HepG2 (cell line): ENCODE data around the gene RANBP3L. TPM values are rescaled to one million over a fixed set of nuclear protein-coding genes. Genes with fewer than 3 reads are reported as not detected.

Source experiments
- AGO2 ChIP-seq: fragments of 200-400 bp; formaldehyde crosslinking; optimal IDR thresholded peaks from 2 replicates; pipeline ENCODE3; 2017; ENCODE audit warnings: mild to moderate bottlenecking, low read depth, low read length, moderate library complexity
- BORCS8-MEF2B ChIP-seq: sonication (generic); formaldehyde crosslinking; IDR thresholded peaks from 2 replicates; pipeline ENCODE4 v1.8.0; 2022; ENCODE audit warnings: mild to moderate bottlenecking, missing genetic modification reagents
- CCAR2 ChIP-seq: fragments of 200-400 bp; formaldehyde crosslinking; optimal IDR thresholded peaks from 2 replicates; pipeline ENCODE3; 2018; ENCODE audit warnings: low read depth, mild to moderate bottlenecking, low read length, moderate library complexity
- CHD4 ChIP-seq: fragments of 200-600 bp; sonication (generic); IDR thresholded peaks from 2 replicates; pipeline ENCODE4 v1.7.0; 2017; ENCODE audit warnings: mild to moderate bottlenecking, low read length, borderline replicate concordance
- FLYWCH1 ChIP-seq: sonication (generic); formaldehyde crosslinking; IDR thresholded peaks from 2 replicates; pipeline ENCODE4 v1.8.1; 2023; ENCODE audit warnings: mild to moderate bottlenecking, missing genetic modification reagents
- GABPB1 ChIP-seq: IDR thresholded peaks from 2 replicates; pipeline ENCODE4 v1.6.1; 2016; ENCODE audit warnings: mild to moderate bottlenecking, missing genetic modification reagents, moderate library complexity, missing compliant biosample characterization
- HNRNPL ChIP-seq: fragments of 200-400 bp; formaldehyde crosslinking; IDR thresholded peaks from 2 replicates; pipeline ENCODE4 v1.6.1; 2017; ENCODE audit warnings: mild to moderate bottlenecking, low read depth, low read length
- HOXA3 ChIP-seq: sonication (generic); formaldehyde crosslinking; IDR thresholded peaks from 2 replicates; pipeline ENCODE4 v1.5.0; 2020; ENCODE audit warnings: missing genetic modification reagents
- KDM2A ChIP-seq: sonication (generic); formaldehyde crosslinking; IDR thresholded peaks from 2 replicates; pipeline ENCODE4 v1.4.0; 2020; ENCODE audit warnings: low read depth, missing genetic modification reagents, borderline replicate concordance
- MBD4 ChIP-seq: IDR thresholded peaks from 2 replicates; pipeline ENCODE4 v1.6.1; 2012; ENCODE audit warnings: low read length, inconsistent platforms, borderline replicate concordance
- MED13 ChIP-seq: sonication (generic); formaldehyde crosslinking; IDR thresholded peaks from 2 replicates; pipeline ENCODE4 v1.5.0; 2020; ENCODE audit warnings: missing genetic modification reagents
- MXI1 ChIP-seq: IDR thresholded peaks from 3 replicates; pipeline ENCODE4 v1.6.1; 2012; ENCODE audit warnings: low read depth, low read length, inconsistent platforms, borderline replicate concordance
- NR1H2 ChIP-seq: sonication (generic); formaldehyde crosslinking; IDR thresholded peaks from 2 replicates; pipeline ENCODE4 v1.8.1; 2022; ENCODE audit warnings: low read depth, missing genetic modification reagents, borderline replicate concordance
- PPARG ChIP-seq: conservative IDR thresholded peaks from 2 replicates; pipeline ENCODE4 v1.6.1; 2016; ENCODE audit warnings: missing biosample characterization, missing genetic modification reagents
- RAD51 ChIP-seq: fragments of 450-650 bp; IDR thresholded peaks from 2 replicates; pipeline ENCODE4 v1.6.1; 2016; ENCODE audit warnings: borderline replicate concordance
- SALL2 ChIP-seq: sonication (generic); formaldehyde crosslinking; IDR thresholded peaks from 2 replicates; pipeline ENCODE4 v1.8.1; 2023; ENCODE audit warnings: mild to moderate bottlenecking, missing genetic modification reagents, inconsistent platforms
- SMAD1 ChIP-seq: sonication (generic); formaldehyde crosslinking; IDR thresholded peaks from 2 replicates; pipeline ENCODE4 v1.4.0; 2020; ENCODE audit warnings: missing genetic modification reagents, low read depth, mild to moderate bottlenecking, borderline replicate concordance
- SMAD9 ChIP-seq: sonication (generic); formaldehyde crosslinking; IDR thresholded peaks from 2 replicates; pipeline ENCODE4 v1.5.1; 2020; ENCODE audit warnings: mild to moderate bottlenecking, missing genetic modification reagents
- SRY ChIP-seq: sonication (generic); formaldehyde crosslinking; IDR thresholded peaks from 2 replicates; pipeline ENCODE4 v1.8.0; 2022; ENCODE audit warnings: mild to moderate bottlenecking, missing genetic modification reagents
- TCF12 ChIP-seq, 2 experiments: fragments of 450-650 bp in 1 of 2; sonication (generic) in 1 of 2; formaldehyde crosslinking in 1 of 2; IDR thresholded peaks; 2 replicates each; pipeline versions ENCODE4 v1.6.1 to v1.8.0; 2017 to 2022; ENCODE audit warnings: antibody characterized with exemption in 1 of 2, mild to moderate bottlenecking in 1 of 2, missing genetic modification reagents in 1 of 2, moderate library complexity in 1 of 2
- ZBTB1 ChIP-seq: sonication (generic); formaldehyde crosslinking; IDR thresholded peaks from 2 replicates; pipeline ENCODE4 v1.4.0; 2020; ENCODE audit warnings: missing genetic modification reagents, borderline replicate concordance
- ZFP36L1 ChIP-seq: sonication (generic); formaldehyde crosslinking; IDR thresholded peaks from 2 replicates; pipeline ENCODE4 v1.8.0; 2022; ENCODE audit warnings: mild to moderate bottlenecking, missing genetic modification reagents, moderate library complexity
- ZFP62 ChIP-seq: sonication (generic); formaldehyde crosslinking; IDR thresholded peaks from 2 replicates; pipeline ENCODE4 v1.4.0; 2020; ENCODE audit warnings: missing genetic modification reagents
- ZFX ChIP-seq: sonication (generic); formaldehyde crosslinking; IDR thresholded peaks from 2 replicates; pipeline ENCODE4 v1.4.0; 2020; ENCODE audit warnings: mild to moderate bottlenecking, low read depth, missing genetic modification reagents, moderate library complexity
- ZNF264 ChIP-seq: sonication (generic); formaldehyde crosslinking; IDR thresholded peaks from 2 replicates; pipeline ENCODE4 v1.4.0; 2020; ENCODE audit warnings: missing genetic modification reagents
- ZNF660 ChIP-seq: sonication (generic); formaldehyde crosslinking; IDR thresholded peaks from 2 replicates; pipeline ENCODE4 v1.5.1; 2020; ENCODE audit warnings: mild to moderate bottlenecking, low read depth, missing genetic modification reagents, borderline replicate concordance
- polyA plus RNA-seq, 8 experiments: library from polyadenylated mRNA; depleted of rRNA in 3 of 8; stranded (reverse) in 7 of 8; unstranded in 1 of 8; fragments of >200 nt; fragmentation: Illumina TruSeq in 4 of 8; extraction: Trizol in 4 of 8; gene quantifications; 2 replicates each; pipeline versions ENCODE4 v1.2.1 to v1.2.3, GENCODE V29; 2011 to 2016; ENCODE audit warnings: low read depth in 4 of 8, missing spikeins in 1 of 8, mixed read lengths in 1 of 8; ENCODE audit not compliant: insufficient read depth in 1 of 8
- total RNA-seq, 5 experiments: library from RNA; depleted of rRNA; stranded (reverse); fragments of >200 nt; fragmentation: Illumina TruSeq; extraction: Trizol; gene quantifications; 2 replicates each; pipeline ENCODE4 v1.2.3, GENCODE V29; 2016; ENCODE audit warnings: low read depth in 1 of 5
- TF ChIP-seq, protein P1 (sequence below): IDR thresholded peaks from 2 replicates; pipeline ENCODE4 v1.6.1; 2012; ENCODE audit warnings: low read depth, low read length, improper control_type of control experiment
- TF ChIP-seq, protein P2 (sequence below): sonication (generic); formaldehyde crosslinking; conservative IDR thresholded peaks from 2 replicates; pipeline ENCODE4 v1.5.0; 2020; ENCODE audit warnings: missing genetic modification reagents

Gene RANBP3L
- total and polyA plus RNA-seq, 2 of the 13 experiments (the other 11 are each of a cell fraction or from before 2014, with no cell fraction given), result 0.09 TPM; not detected in 1

DNA sequence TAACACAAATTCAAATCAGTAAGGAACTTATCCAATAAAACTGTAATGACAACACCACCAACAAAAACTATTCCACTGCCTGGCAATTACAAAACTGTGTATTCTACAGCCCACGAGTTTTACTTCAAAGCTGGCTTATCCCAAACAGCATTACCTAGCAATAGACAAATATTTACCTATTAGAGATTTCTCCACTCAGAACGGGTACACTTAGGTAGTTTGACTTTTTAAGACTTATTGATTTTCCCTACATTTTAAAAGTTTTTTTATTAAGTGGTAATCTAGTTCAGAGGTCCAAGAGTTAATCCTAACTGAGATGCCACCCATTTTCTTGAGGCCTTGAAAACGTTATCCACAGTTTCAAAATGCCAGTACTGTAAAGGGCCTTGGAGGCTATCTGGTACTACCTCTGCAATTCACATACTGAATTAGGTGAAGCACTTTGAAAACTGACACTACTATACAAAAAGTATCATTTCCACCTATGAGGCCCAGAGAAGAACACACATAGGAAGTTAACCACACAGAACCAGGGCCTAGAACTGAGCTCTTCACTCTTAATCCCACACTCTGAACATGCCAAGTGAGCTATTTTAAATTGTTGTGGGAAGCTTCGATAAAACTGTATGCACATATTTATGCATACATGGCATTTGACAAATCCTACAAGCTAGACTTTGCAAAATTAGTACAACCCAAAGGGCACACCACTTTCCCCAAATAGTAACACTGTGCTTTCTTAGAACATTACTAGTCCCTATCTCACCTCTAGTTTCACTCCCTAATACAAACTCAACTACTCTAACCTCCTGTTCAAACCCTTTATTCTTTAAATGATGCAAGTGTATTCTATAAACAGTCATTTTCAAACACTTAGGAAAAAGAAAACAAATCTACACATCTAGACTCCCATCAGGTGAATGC, 62.1 kb downstream of the RANBP3L start (continued):
- no peak; the same call in 1 of the 2 replicates for TF ChIP-seq GABPB1 (CRISPR knock-in tag)
- TF ChIP-seq MBD4, result peak; percentile 83; the same call in 1 of the 2 replicates
- no peak for TF ChIP-seq AGO2
- TF ChIP-seq SMAD1 (CRISPR knock-in tag), result no peak
- TF ChIP-seq SALL2 (CRISPR knock-in tag), result no peak
- TF ChIP-seq, protein P1, sequence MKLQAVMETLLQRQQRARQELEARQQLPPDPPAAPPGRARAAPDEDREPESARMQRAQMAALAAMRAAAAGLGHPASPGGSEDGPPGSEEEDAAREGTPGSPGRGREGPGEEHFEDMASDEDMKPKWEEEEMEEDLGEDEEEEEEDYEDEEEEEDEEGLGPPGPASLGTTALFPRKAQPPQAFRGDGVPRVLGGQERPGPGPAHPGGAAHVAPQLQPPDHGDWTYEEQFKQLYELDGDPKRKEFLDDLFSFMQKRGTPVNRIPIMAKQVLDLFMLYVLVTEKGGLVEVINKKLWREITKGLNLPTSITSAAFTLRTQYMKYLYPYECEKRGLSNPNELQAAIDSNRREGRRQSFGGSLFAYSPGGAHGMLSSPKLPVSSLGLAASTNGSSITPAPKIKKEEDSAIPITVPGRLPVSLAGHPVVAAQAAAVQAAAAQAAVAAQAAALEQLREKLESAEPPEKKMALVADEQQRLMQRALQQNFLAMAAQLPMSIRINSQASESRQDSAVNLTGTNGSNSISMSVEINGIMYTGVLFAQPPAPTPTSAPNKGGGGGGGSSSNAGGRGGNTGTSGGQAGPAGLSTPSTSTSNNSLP, result peak; percentile 61; the same call in 1 of the 2 replicates
- no peak for TF ChIP-seq MED13
- no peak for TF ChIP-seq HNRNPL
- TF ChIP-seq MXI1, result 0 out of 3 replicates have a peak, but pooled peaks have one; percentile 60
- TF ChIP-seq ZFP36L1 (CRISPR knock-in tag), result no peak
- TF ChIP-seq ZFX, result peak; percentile 47
- TF ChIP-seq BORCS8-MEF2B, result no peak
- TF ChIP-seq ZNF264 (CRISPR knock-in tag), result no peak
- TF ChIP-seq SMAD9 (CRISPR knock-in tag), result no peak
- TF ChIP-seq ZBTB1 (CRISPR knock-in tag), result no peak
- TF ChIP-seq TCF12 (IDR thresholded peaks at IDR 0.05), result no peak
- peak; percentile 52; the same call in 1 of the 2 replicates for TF ChIP-seq TCF12 (CRISPR knock-in tag; IDR thresholded peaks at IDR 0.05)
- no peak for TF ChIP-seq RAD51
- TF ChIP-seq NR1H2 (CRISPR knock-in tag), result no peak
- TF ChIP-seq SRY (CRISPR knock-in tag), result no peak
- no peak for TF ChIP-seq FLYWCH1 (CRISPR knock-in tag)
- TF ChIP-seq PPARG (CRISPR knock-in tag), result peak; percentile 72
- no peak for TF ChIP-seq CHD4
- no peak for TF ChIP-seq CCAR2
- peak; percentile 38; the same call in 1 of the 2 replicates for TF ChIP-seq HOXA3 (CRISPR knock-in tag)
- TF ChIP-seq, protein P2, sequence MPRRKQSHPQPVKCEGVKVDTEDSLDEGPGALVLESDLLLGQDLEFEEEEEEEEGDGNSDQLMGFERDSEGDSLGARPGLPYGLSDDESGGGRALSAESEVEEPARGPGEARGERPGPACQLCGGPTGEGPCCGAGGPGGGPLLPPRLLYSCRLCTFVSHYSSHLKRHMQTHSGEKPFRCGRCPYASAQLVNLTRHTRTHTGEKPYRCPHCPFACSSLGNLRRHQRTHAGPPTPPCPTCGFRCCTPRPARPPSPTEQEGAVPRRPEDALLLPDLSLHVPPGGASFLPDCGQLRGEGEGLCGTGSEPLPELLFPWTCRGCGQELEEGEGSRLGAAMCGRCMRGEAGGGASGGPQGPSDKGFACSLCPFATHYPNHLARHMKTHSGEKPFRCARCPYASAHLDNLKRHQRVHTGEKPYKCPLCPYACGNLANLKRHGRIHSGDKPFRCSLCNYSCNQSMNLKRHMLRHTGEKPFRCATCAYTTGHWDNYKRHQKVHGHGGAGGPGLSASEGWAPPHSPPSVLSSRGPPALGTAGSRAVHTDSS (CRISPR knock-in tag), result no peak
- TF ChIP-seq ZNF660 (CRISPR knock-in tag), result no peak
- no peak for TF ChIP-seq ZFP62 (CRISPR knock-in tag)
- TF ChIP-seq KDM2A (CRISPR knock-in tag), result no peak
